HL-60/S4 treated with retinoic acid at 250 ng/mL for 4 days and 3 days (cell line): ENCODE results near the gene TRPV5.

ENCODE experiments used
- in situ Hi-C: fragments of 300-500 bp; cut with MboI; formaldehyde crosslinking; loops from 2 replicates; pipeline ENCODE4 v1.7.0; 2022; ENCODE audit warnings: low sequenced_read_pairs

The TRPV5 gene

GRCh38 chr7:142887282-142888015 lies 46.1 kb downstream of the TRPV5 start:
- in situ Hi-C loops, result no loop called here

GRCh38 chr7:142886866-142887265 lies 46.7 kb downstream of the TRPV5 start:
- in situ Hi-C loops, result no loop called here

- in situ Hi-C loops, result no loop called here
Measured at GRCh38 chr7:142885311-142886230, 48.0 kb downstream of the TRPV5 start, which contains the start of gene TRPV6. TRPV6 (minus strand) TSS chr7:142885745.

GRCh38 chr7:142884286-142884640 lies 49.3 kb downstream of the TRPV5 start:
- in situ Hi-C loops, result no loop called here

- in situ Hi-C loops, result no loop called here
Measured at GRCh38 chr7:142883571-142884285, 49.8 kb downstream of the TRPV5 start.

GRCh38 chr7:142883145-142883544 lies 50.4 kb downstream of the TRPV5 start:
- in situ Hi-C loops, result no loop called here

GRCh38 chr7:142882338-142882678 lies 51.2 kb downstream of the TRPV5 start:
- in situ Hi-C loops, result no loop called here

- in situ Hi-C loops, result no loop called here
Measured at GRCh38 chr7:142881586-142882337, 51.8 kb downstream of the TRPV5 start.

GRCh38 chr7:142880876-142881505 lies 52.6 kb downstream of the TRPV5 start:
- in situ Hi-C loops, result no loop called here

GRCh38 chr7:142879060-142879459 lies 54.5 kb downstream of the TRPV5 start:
- in situ Hi-C loops, result no loop called here

GRCh38 chr7:142878315-142878714 lies 55.2 kb downstream of the TRPV5 start:
- in situ Hi-C loops, result no loop called here

- in situ Hi-C loops, result no loop called here
Measured at GRCh38 chr7:142876991-142877910, 56.3 kb downstream of the TRPV5 start.

GRCh38 chr7:142876236-142876960 lies 57.1 kb downstream of the TRPV5 start:
- in situ Hi-C loops, result no loop called here

GRCh38 chr7:142875456-142875855 lies 58.1 kb downstream of the TRPV5 start:
- in situ Hi-C loops, result no loop called here

- in situ Hi-C loops, result loop anchor here (25.0 kb wide), 1 partner anchor 337 kb away; the partner anchor contains the start of gene TAS2R40
Measured at GRCh38 chr7:142874837-142875236, 58.7 kb downstream of the TRPV5 start.

GRCh38 chr7:142874409-142874808 lies 59.1 kb downstream of the TRPV5 start:
- in situ Hi-C loops, result loop anchor here (25.0 kb wide), 1 partner anchor 338 kb away; the partner anchor contains the start of gene TAS2R40

- in situ Hi-C loops, result loop anchor here (25.0 kb wide), 1 partner anchor 338 kb away; the partner anchor contains the start of gene TAS2R40
Measured at GRCh38 chr7:142873871-142874270, 59.7 kb downstream of the TRPV5 start.

GRCh38 chr7:142873281-142873784 lies 60.2 kb downstream of the TRPV5 start:
- in situ Hi-C loops, result loop anchor here (25.0 kb wide), 1 partner anchor 339 kb away; the partner anchor contains the start of gene TAS2R40
